Astrocyte (in vitro differentiated cells and primary cell): Measurements from ENCODE around the gene KDM4F.

Source experiments
- EZH2 ChIP-seq: IDR thresholded peaks from 2 replicates; pipeline ENCODE4 v1.6.1; 2012; ENCODE audit warnings: mild to moderate bottlenecking, low read length, inconsistent platforms; ENCODE audit not compliant: insufficient read depth
- TF ChIP-seq, protein P1 (sequence below): IDR thresholded peaks from 2 replicates; pipeline ENCODE4 v1.5.1; 2011; ENCODE audit warnings: low read depth, mild to moderate bottlenecking, inconsistent platforms, low read length, moderate library complexity; ENCODE audit not compliant: insufficient read depth

DNA sequence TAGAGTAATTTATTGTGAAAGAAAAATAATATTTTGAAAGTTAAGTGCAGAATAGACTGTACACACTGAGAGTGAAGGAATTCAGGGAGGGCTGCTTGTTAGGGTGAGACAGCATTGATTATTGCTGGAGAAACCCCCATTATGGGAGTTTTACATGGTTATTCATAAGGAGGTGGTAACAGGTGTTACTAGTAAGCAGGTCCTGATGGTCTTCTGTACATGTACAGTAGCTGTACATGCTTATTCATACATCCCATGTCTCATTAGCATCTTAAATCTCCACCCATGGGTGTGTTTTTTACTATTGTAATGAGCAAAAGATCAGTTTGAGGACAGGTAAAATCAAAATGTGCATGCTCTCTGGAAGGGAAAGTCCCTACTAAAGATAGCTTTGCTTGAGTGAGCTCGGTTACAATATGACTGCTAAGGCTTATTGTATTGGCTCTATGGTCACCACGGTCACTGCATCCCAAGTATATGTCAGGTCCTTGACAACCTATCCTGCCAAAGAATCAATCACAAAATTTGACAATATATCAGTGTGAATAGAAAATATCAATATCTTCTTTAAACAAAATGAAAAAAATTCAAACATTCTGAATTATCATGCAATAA is 6.2 kb downstream of the KDM4F start:
- TF ChIP-seq, protein P1, sequence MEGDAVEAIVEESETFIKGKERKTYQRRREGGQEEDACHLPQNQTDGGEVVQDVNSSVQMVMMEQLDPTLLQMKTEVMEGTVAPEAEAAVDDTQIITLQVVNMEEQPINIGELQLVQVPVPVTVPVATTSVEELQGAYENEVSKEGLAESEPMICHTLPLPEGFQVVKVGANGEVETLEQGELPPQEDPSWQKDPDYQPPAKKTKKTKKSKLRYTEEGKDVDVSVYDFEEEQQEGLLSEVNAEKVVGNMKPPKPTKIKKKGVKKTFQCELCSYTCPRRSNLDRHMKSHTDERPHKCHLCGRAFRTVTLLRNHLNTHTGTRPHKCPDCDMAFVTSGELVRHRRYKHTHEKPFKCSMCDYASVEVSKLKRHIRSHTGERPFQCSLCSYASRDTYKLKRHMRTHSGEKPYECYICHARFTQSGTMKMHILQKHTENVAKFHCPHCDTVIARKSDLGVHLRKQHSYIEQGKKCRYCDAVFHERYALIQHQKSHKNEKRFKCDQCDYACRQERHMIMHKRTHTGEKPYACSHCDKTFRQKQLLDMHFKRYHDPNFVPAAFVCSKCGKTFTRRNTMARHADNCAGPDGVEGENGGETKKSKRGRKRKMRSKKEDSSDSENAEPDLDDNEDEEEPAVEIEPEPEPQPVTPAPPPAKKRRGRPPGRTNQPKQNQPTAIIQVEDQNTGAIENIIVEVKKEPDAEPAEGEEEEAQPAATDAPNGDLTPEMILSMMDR, result no peak
- TF ChIP-seq EZH2, result no peak
